Stimulated activated CD8-positive, alpha-beta memory T cell treated with anti-CD3 and anti-CD28 coated beads, Interleukin-2, amount 100 ng/mL, for 1 hour (primary cell): ENCODE measurements around the gene DIS3L.
"Not testable (repeated sequence)": the region's sequence is repeated elsewhere in the genome, so short reads cannot be mapped to it uniquely, and the experiment has no call there.

ENCODE experiments used
- DNase-seq, 2 donors: peaks; one replicate each; pipeline ENCODE4 v3.0.0-alpha.2; 2020; ENCODE audit warnings: low read depth in 2 of 2

Gene DIS3L

GRCh38 chr15:66309828-66310227 lies 16.5 kb downstream of the DIS3L start:
- no peak for DNase-seq

DNA sequence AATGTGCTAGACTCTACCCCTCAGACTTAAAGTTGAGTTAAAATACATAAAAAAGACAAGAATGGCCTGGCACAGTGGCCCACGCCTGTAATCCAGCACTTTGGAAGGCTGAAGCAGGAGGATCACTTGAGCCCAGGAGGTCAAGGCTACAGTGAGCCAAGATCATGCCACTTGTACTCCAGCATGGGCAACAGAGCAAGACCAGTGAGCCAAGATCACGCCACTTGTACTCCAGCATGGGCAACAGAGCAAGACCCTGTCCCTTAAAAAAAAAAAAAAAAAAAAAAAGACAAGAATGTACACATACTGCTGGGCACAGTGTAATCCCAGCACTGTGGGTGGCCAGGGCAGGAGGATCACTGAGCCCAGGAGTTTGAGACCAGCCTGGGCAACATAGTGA lies 17.4 kb downstream of the DIS3L start:
- no peak for DNase-seq

DNA sequence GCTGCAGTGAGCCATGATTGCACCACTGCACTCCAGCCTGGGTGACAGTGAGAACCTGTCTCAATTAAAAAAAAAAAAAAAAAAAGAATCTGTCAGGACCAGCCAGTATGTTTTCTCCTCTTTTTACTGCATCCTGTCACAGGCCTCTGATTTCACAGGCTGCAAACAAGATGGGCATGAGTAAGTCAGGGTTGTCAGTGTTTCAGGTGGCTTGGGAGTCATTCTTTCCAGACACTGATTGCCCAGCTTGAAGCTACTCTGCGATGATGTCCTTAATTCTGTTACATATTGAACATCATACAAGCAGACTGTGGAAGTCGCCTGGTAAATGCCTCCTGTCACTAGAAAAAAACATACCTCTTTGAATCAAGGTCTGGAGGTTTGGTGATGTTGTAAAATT lies 18.8 kb downstream of the DIS3L start:
- DNase-seq, result no peak

- no peak for DNase-seq
Observed at GRCh38 chr15:66323312-66323928, 30.1 kb downstream of the DIS3L start.

DNA sequence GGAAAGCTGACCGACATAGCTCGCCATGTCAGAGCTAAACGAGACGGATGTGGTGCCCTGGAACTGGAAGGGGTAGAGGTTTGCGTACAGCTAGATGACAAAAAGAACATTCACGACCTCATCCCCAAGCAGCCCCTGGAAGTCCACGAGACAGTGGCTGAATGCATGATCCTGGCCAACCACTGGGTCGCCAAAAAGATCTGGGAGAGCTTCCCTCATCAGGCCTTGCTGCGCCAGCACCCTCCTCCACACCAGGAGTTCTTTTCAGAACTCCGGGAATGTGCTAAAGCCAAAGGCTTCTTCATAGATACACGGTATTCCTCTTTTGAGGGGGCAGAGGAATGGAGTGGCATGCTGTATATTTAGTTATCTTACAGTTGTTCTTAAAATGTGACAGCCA lies 32.7 kb downstream of the DIS3L start:
- no peak for DNase-seq

GRCh38 chr15:66327736-66328135 lies 34.4 kb downstream of the DIS3L start:
- no peak for DNase-seq

GRCh38 chr15:66328771-66329170 lies 35.4 kb downstream of the DIS3L start:
- DNase-seq, result no peak

GRCh38 chr15:66348530-66348929 lies 55.2 kb downstream of the DIS3L start:
- DNase-seq, result not testable (repeated sequence)

- no peak for DNase-seq
Observed at GRCh38 chr15:66356077-66356358, 62.6 kb downstream of the DIS3L start.

DNA sequence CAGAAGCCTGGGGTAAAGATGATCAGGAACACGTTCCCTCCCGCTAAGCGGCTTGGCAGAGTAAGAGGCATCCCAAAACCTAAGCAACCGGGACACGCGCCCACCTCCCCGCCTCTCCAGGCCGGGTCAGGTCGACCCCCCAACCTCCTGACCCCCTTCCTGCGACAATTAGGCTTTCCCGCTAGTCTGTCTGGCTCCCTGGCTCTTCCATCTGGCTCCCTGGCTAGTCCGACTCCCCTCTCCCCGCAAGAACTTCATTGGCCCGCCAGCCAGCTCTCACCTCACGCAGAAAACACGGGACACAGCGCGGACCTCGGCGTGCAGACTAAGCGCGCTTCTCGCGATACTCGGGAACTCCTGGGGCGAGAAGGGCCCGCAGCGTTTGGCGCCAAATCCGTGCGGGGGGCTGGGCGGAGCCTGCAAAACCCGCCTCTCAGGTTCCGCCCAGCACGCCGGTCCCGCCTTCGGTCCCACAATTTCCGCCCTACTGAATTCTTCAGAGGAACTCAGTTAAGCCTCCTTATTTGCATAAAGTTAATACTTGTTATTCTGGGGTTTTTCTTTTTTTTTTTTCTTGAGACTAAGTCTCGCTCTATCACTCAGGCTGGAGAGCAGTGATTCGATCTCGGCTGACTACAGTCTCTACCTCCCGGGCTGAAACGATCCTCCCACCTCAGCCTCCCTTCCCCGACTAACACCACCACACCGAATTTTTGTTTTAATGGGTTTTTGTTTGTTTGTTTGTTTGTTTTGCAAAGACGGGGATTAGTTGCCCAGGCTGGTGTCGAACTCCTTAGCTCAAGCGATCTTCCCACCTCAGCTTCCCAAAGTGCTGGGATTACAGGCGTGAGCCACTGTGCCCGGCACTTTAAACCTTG lies 63.2 kb downstream of the DIS3L start, which contains the start of gene TIPIN:
TIPIN (minus strand) TSS at position 327 of the 878 bp plus-strand sequence. CDS start 3,738 bp downstream, outside the sequence.
- peak; percentile 91 to 95 for DNase-seq

DNA sequence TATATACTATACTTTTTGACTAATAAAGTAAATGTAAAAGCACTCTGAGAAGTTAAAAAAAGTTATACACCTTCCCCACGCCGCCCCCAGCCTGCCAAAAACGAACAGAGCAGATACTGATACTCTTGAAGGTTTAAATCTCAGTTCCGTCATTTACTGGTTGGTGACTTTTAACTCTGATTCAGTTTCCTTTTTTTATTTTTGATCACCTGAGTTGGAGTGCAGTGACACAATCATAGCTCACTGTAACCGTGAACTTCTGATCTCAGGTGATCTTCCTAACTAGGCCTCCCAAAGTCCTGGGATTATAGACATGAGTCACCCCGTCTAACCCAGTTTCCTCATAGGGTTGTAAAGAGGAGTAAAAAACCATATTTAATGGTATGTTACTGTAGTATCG lies 66.4 kb downstream of the DIS3L start:
- no peak for DNase-seq

DNA sequence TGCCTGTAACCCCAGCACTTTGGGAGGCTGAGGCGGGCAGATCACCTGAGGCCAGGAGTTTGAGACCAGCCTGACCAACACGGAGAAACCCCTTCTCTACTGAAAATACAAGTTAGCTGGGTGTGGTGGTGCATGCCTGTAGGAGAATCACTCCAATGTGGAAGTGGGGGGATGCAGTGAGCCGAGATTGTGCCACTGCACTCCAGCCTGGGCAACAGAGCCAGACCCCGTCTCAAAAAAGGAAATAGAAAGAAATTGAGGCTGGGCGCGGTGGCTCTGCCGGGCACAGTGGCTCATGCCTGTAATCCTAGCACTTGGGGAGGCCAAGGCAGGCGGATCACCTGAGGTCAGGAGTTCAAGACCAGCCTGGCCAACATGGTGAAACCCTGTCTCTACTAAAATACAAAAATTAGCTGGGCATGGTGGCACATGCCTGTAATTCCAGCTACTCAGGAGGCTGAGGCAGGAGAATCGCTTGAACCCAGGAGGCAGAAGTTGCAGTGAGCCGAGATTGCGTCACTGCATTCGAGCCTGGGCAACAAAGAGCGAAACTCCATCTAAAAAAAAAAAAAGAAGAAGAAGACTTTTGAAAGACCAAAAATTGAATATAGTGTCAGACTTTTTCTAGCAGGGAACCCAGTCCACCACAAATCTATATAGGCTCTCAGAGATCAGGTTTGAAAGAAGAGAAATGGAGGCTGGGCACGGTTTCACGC lies 68.5 kb downstream of the DIS3L start:
- not testable (repeated sequence) for DNase-seq

DNA sequence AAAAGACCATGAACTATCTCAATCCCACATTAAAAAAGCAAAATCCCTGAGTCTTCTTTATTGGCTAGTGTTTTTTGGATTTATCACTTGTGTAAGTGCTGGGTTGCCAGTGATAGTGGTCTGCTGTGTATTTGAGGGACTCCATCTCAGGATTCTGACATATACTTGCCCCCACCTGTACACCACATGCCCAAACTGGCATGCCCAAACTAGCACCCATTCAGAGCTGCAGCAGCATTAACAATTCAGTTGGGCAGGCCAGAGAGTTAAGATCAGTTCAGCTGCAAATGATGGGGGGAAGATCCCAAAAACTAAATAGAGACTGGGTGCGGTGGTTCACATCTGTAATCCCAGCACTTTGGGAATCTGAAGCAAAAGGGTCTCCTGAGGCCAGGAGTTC lies 69.4 kb downstream of the DIS3L start:
- no peak for DNase-seq

GRCh38 chr15:66364944-66365528 lies 71.7 kb downstream of the DIS3L start:
- no peak for DNase-seq

- DNase-seq, result no peak
Observed at GRCh38 chr15:66369773-66370651, 76.6 kb downstream of the DIS3L start.

- DNase-seq, result no peak
Observed at GRCh38 chr15:66374179-66374578, 80.8 kb downstream of the DIS3L start.

GRCh38 chr15:66378814-66379430 lies 85.6 kb downstream of the DIS3L start:
- no peak for DNase-seq

- DNase-seq, result not testable (repeated sequence)
Observed at GRCh38 chr15:66381376-66381775, 88.0 kb downstream of the DIS3L start.
